Fibroblast of skin of left quadriceps (primary cell): ENCODE measurements around the gene SAMD11.

Source experiments
- DNase-seq, 2 experiments: peaks; one replicate each; pipeline ENCODE4 v3.0.0-alpha.2; 2013; ENCODE audit warnings: low read depth in 2 of 2

Gene SAMD11

GRCh38 chr1:963301-963651 lies 39.6 kb downstream of the SAMD11 start:
- no peak for DNase-seq

DNA sequence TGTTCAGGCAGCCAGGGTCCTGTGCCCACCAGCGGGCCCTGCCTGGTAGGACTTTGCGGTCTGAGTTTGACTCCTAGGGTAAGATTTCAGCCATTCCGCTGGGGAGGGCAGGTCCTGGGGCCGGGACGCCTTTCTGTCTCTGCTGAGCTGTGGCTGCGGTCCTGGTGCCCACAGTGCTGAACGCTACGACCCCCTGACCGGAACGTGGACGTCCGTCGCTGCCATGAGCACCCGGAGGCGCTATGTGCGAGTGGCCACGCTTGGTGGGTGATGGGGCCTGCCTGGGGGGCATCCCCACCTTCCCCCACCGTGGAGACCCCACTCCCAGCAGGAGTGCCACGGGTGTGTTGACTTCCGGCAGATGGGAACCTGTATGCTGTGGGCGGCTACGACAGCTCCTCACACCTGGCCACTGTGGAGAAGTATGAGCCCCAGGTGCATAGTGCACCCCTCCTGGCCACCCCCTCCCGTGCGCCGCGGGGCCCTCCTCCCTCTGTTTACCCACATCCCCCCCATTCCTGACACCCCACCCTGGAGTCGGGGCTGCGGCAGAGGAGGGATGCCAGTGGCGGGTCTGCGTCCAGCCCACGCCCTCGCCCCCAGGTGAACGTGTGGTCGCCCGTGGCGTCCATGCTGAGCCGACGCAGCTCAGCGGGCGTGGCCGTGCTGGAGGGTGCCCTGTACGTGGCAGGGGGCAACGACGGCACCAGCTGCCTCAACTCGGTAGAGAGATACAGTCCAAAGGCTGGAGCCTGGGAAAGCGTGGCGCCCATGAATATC lies 40.2 kb downstream of the SAMD11 start:
- no peak for DNase-seq

- DNase-seq = no peak
Observed at GRCh38 chr1:964691-965525, 41.2 kb downstream of the SAMD11 start.

DNA sequence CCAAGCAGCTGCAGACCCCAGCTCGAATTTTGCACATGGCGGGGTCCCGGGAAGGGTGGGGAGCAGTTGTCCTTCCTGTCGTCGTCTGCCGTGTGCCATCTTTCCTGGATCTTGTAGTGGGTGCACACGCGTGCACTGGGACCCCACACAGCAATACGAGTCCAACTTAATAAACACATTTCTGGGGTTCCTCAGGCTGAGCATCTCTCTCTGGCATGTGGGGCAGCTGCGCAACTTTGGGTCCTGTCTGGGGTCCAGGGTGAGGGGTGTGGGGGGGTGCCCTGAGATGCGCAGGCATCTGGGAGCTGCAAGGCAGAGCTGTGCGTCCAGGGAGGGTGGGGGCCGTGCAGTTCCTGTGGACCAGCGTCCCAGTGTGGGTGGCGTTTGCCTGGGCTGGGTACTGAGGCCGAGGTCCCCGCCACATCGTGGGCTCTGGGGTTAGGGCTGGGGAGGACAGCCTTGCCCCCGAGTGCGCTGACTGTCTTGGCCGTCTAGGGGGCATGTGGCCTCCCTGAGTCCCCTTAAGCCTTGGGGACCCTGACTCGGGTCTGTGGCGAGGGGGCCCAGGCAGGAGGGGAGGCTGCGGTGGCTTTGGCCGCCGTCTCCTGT lies 41.9 kb downstream of the SAMD11 start:
- no peak for DNase-seq

DNA sequence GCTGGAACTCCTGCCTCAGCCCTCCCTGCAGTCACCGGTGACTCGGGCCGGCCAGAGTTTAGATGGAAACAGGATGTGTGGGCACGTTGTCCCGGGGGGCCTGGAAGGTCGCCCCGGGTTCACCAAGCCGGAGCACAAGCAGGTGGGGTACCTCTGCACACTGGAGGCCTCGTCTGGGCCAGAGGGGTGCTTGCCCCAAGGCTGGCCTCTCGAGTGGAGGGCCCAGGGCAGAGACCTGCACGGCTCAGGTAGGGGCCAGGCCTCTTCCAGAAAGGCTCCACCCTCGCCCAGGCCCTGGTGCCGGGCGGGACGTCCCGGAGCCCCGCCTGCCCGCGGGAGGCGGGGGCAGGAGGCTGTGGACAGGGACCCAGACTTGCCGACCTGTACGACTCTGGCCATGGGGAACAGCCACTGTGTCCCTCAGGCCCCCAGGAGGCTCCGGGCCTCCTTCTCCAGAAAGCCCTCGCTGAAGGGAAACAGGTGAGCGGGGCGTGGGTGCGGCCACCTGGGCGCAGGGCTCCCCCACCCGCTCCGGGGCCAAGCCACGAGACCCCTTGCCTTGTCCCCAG lies 42.5 kb downstream of the SAMD11 start, which contains the start of gene PLEKHN1:
Gene PLEKHN1, plus strand, starts transcription at position 348 of the 569 bp plus-strand sequence. Its CDS starts 50 bp downstream, at position 398.
- DNase-seq = no peak

DNA sequence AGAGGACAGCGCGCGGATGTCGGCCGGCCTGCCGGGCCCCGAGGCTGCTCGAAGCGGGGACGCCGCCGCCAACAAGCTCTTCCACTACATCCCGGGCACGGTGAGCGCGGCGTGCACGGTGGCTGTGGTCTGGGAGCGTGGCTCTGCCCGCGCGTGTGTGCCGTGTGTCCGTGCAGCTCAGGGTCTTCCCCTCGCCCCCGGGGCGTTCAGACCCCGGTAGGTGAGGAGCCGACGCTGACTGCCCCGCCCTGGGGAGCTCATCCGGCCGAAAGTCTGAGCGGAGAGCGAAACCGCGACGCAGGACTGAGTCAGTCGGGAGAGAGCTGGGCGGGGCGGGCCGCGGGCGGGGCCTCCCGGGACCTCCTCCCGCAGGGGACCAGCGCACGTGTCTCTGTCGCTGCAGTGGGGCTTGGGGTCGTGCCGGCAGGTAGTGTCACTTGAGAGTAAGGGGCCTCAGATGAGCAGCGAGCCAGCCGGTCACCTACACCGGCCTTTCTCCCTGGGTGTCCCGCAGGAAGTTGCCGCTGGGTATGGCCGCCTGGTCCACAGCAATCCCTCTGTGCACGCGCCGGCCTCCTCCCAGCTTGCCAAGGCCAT lies 43.1 kb downstream of the SAMD11 start:
- DNase-seq = no peak

DNA sequence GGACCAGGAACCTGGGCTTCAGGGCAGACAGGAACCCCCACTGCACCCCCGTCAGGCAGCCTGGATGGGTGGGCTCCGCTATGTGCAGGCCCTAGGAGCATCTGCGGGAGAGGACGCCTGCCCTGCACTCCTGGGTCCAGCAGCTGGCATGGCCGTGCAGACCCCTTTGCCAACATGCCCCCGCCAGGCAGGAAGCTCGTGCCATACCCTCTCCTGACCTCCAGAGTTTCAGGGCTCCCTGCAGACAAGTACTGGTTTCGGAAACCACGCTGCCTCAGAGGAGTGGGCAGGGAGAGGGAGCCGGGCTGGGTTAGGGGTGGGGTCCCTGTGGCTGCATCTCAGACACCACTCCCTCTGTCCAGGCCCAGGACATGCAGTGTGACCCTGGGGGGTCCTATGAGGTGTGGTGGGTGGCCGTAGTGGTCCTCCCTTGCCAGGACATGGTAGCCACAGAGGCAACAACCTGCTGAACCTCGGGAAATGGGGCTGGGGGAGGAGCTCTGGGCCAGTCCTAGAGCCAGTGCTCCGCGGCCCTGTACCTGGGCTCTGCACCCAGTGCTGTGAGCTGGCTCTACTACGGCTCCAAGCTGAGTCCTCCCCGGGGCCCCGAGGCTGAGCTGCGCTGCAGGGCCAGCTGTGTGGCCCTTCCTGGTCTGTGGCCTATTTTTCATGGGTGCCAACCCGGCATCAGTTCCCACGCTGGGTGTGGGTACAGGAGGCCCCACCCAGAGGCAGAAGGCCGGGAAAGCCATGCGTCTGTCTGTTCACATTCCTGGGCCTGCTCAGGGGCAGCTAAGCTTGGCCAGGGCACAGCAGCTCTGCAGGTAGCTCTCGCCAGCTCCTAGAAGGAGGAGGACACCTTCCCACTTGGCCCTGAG lies 44.0 kb downstream of the SAMD11 start:
- DNase-seq = no peak

DNA sequence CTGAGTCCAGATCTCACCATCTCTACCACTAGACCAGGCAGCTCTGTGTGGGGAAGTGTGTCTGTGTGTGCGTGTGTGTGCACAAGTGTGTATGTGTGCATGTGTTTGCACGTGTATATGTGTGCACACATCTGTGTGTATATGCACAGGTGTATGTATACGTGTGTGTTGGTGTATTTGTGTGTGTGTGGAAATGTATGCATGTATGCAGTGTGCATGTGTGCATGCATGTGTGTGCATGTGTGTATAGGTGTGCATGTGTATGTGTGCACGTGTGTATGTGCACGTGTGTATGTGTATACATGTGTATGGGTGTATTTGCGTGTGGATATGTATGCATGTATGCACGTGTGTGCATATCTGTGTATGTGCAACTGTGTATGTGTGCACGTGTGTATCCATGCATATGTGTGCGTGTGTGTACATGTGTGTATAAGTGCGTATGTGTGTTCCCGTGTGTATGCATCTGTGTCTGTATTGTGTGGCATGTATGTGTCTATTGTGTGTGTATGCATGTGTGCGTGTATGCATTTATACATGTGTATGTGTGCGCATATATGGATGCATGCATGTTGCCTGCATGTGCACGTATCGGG lies 45.6 kb downstream of the SAMD11 start:
- no peak for DNase-seq

DNA sequence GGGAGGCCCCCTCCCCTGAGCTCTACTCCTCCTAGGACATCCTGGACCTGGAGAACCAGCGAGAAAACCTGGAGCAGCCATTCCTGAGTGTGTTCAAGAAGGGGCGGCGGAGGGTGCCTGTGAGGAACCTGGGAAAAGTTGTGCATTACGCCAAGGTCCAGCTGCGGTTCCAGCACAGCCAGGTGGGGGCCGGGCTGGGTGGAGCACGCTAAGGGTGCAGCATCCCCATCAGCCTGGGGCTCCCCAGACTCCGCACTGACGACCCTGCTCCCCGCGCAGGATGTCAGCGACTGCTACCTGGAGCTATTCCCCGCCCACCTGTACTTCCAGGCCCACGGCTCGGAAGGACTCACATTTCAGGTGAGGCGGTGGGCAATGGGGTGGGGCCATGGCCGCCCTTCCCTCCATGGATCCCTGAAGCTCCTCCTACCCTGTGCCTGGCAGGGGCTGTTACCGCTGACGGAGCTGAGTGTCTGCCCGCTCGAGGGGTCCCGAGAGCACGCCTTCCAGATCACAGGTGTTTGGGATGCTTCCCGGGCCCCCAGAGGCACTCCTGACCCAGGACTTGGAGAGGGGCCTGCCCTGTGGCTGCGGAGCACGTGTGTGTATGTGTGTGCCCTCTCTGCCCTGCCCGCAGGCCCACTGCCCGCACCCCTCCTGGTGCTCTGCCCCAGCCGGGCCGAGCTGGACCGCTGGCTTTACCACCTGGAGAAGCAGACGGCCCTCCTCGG lies 46.7 kb downstream of the SAMD11 start:
- DNase-seq = no peak

DNA sequence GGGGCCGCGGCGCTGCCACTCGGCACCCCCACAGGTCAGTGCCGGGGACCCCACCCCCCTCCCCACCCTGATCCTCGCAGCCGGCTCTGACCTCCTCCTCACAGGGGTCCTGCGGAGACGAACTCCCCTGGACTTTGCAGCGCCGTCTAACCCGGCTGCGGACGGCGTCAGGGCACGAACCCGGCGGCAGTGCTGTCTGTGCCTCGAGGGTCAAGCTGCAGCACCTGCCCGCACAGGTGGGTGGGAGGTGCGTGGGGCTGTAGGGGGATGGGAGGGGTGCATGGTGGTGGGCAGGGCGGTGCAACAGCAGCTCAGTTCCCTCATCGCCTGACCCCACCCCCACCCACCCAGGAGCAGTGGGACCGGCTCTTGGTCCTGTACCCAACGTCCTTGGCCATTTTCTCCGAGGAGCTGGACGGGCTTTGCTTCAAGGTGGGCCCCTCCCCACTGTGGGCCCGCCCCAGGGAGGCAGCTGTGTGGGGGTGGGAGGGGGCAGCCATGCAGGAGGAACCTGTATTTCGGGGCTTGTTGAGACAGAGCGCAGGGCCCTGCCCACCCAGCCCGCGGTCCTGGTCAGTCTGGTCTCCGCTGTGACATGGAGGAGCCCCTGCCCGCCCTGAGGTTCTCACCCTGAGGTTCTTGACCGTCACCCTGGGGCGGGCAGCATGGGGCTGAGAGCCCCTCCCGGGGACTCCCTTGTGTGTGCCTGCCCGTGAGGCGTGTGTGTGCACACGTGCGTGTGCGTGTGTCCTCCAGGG lies 47.4 kb downstream of the SAMD11 start:
- no peak for DNase-seq

DNA sequence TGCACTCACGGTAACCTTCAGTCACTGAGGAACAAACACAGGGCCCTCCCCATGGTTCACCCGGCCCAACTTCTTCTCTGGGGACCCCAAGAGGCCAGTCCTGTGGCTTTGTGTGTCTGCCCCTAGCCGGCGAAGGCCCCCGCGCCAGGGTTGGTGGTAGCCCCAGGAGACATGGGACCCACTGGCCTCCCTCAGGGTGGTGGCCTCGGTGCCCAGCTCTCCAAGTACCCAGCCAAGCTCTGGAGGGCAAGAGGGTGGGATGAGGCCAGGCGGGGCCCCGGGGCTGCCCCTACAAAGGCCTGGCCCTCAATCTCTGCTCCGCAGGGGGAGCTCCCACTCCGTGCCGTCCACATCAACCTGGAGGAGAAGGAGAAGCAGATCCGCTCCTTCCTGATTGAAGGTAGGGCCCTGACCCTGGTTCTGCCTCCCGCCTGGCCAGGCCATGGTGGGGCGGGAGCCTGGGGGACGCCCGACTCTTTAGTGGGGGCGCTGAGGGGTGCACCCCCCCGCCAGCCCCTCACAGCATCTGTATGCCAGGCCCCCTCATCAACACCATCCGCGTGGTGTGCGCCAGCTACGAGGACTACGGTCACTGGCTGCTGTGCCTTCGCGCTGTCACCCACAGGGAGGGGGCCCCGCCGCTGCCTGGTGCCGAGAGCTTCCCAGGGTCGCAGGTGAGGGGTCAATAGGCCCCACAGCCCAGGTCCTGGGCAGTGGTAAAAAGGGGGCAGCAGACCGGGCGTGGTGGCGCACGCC lies 48.2 kb downstream of the SAMD11 start:
- no peak for DNase-seq

GRCh38 chr1:972726-973458 lies 49.2 kb downstream of the SAMD11 start:
- no peak for DNase-seq

DNA sequence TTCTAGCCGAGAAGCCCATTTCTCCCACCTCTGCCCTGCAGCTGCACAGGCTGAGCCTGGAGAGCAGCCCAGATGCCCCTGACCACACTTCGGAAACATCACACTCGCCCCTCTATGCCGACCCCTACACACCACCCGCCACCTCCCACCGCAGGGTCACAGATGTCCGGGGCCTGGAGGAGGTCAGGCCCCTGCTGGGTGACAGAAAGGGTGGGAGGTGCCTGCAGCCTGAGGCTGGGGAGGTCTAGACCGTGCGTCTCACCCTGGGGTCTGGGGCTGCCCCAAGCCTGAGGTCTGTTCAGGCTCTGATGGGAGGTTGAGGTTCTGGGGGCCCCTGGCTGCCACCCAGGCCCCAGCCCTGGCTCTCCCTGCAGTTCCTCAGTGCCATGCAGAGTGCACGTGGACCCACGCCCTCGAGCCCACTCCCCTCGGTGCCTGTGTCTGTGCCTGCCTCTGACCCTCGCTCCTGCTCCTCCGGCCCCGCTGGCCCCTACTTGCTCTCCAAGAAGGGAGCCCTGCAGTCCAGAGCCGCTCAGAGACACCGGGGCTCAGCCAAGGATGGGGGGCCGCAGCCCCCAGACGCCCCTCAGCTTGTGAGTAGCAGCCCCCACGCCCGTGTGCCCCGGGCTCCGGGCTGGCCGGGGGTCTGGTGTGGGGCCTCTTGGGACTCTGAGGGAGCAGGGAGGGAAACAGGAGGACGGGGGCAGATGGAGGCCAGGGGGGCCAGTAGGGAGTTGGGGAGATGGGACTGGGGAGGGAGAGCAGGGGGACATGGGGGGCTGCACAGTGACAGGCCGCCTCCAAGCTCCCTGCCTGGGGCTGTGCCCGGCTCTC lies 50.0 kb downstream of the SAMD11 start:
- no peak for DNase-seq

GRCh38 chr1:974293-974640 lies 50.5 kb downstream of the SAMD11 start:
- DNase-seq = no peak

DNA sequence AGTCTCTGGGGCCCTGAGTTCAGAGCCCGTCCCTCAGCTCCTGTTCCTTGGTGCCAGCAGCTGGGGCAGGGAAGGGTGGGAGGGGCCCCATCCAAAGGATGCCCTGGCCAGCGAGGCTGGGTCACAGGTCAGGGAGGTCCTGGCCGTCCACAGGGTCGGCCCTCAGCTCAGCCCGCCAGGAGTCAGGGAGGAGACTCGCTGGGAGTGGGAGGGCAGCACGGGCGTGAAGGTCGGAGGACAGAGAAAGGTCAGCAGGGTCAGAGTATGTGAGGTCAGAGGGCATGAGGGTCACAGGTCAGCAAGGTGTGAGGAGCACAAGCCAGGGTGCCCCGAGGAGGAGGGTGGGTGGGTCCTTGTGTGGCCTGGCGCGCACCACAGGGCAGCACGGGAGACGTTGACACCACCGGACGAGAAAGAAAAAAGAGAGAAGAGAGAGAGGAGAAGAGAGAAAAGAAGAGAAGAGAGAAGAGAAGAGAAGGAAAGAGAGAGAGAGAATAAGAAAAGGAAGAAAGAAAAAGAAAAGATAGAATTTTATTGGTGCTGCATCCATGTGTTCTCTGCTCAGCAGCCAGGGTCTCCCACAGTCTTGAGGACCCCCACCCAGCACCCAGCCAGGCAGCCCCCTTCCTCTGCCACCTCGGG lies 51.1 kb downstream of the SAMD11 start:
- no peak for DNase-seq

DNA sequence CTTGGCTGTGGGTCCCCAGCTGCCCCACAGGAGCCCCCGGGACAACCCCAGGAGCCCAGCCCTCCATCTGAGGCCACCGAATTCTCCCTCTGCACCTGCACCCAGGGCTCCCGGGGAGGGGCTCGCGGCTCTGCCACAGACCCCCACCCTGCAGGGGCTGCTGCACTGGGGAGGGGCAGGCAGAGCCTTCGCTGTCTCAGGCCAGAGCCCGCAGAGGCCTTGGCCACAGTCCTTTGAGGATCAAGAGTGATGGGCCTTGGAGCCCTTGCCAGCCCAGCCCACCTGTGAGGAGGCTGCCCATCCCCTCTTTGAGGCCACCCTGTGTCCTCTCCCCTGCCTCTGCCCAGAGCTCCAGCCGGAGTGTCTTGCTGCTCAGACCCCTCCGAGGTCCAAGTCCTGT lies 51.6 kb downstream of the SAMD11 start:
- DNase-seq = no peak
